Measurements from ENCODE around the gene DOC2B. TPM values are rescaled to one million over a fixed set of nuclear protein-coding genes. Genes with fewer than 3 reads are reported as not detected.
"Not testable (repeated sequence)": the region's sequence is repeated elsewhere in the genome, so short reads cannot be mapped to it uniquely, and the experiment has no call there.

DOC2B gene
- total RNA-seq, 1 donor, result not detected

DNA sequence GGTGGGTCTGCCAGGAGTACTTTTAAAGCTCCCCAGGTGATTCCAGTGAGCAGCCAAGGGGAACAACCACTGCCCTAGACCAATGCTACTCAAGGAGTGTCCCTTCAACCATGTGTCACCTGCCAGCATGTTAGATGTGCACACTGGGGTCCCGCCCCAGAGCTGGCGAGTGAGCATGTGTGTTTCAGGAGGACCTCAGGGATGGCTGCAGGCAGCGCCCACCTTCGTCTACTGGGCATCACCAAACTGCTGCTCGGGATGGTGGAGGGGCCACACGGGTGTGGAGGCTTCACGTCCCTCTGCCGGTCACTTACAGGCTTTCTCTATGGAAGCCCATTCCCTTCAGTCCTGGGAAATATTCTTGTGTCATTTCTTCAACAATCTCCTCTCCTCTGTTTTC is 29.0 kb upstream of the DOC2B start:
- no peak overlapping the region for H3K4me3 ChIP-seq (ENCODE audit: low read depth, low read length)
- TF ChIP-seq, protein P1, sequence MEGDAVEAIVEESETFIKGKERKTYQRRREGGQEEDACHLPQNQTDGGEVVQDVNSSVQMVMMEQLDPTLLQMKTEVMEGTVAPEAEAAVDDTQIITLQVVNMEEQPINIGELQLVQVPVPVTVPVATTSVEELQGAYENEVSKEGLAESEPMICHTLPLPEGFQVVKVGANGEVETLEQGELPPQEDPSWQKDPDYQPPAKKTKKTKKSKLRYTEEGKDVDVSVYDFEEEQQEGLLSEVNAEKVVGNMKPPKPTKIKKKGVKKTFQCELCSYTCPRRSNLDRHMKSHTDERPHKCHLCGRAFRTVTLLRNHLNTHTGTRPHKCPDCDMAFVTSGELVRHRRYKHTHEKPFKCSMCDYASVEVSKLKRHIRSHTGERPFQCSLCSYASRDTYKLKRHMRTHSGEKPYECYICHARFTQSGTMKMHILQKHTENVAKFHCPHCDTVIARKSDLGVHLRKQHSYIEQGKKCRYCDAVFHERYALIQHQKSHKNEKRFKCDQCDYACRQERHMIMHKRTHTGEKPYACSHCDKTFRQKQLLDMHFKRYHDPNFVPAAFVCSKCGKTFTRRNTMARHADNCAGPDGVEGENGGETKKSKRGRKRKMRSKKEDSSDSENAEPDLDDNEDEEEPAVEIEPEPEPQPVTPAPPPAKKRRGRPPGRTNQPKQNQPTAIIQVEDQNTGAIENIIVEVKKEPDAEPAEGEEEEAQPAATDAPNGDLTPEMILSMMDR (IDR thresholded peaks at IDR 0.05; ENCODE audit: insufficient read depth, low read length), result no peak
- no peak for DNase-seq (ENCODE audit: low read depth)

DNA sequence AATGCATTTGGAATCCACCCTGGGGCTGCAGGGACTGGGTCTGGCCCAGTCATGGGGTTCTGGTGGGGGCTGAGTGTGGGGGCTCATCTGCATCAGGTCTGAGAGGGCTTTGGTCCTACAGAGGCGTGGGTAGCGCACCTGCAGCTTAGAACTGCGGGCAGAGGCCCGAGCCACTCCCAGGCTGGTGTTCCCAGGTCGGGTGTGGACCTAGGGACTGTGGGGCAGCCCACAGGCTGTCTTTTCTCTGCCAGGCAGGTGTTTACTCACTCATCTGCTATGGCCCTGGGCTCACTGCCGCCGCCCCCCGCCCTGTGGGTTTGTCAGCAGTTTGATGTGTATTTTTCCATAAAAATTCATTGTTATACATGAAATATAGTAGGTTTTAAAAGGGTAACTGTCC is 27.0 kb upstream of the DOC2B start:
- no peak for DNase-seq (ENCODE audit: low read depth)
- TF ChIP-seq, protein P1 (IDR thresholded peaks at IDR 0.05; ENCODE audit: insufficient read depth, low read length), result no peak
- no peak overlapping the region for H3K4me3 ChIP-seq (ENCODE audit: low read depth, low read length)

DNA sequence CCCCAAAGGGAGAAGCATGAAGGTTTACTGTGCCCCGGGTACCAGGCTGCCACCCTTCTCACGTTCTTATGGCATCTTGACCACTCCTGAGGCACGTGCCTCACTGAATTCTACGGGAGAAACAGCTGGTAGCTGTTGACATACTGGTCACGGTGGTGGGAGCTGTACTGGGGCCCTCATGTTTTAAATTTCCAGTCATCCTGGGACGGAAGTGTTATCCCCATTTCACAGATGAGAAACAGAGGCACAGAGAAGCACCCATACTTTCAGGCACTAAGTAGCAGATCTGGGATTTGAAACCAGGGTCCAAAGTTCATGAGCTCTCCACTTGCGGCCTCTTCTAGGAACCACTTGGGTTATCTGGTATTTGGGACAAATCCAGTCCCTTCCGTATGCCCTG is 26.3 kb upstream of the DOC2B start:
- TF ChIP-seq, protein P1 (IDR thresholded peaks at IDR 0.05; ENCODE audit: insufficient read depth, low read length), result no peak
- H3K4me3 ChIP-seq (ENCODE audit: low read depth, low read length), result no peak overlapping the region
- no peak for DNase-seq (ENCODE audit: low read depth)

DNA sequence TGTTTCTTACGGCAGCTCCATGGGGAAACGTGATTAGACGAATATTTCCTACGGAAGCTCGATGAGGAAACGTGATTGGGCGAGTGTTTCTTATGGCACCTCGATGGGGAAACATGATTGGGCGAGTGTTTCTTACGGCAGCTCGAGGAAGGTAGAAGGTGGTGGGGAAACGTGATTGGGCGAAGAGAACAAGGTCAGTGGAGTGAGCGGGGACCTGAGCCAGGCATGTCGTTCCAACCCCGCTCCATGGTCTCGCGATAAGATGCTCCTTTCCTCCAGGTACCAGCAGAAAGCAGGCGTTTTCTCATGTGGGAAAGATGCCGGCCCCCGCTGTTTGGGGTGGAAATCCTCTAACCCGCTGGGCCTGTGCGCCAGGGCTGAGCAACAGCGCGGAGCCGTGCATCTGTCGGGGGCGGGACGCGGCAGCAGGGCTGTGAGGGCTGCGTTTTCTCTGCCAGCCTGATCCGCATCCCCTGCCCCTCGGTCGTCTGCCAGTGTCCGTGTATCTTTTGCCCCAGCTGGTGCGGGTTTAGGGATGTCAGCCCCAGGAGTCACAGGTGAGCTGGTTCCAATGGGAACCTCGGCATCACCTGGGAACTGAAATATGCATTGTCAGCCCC is 25.6 kb upstream of the DOC2B start:
- DNase-seq (ENCODE audit: low read depth), result no peak
- TF ChIP-seq, protein P1 (IDR thresholded peaks at IDR 0.05; ENCODE audit: insufficient read depth, low read length), result no peak
- no peak overlapping the region for H3K4me3 ChIP-seq (ENCODE audit: low read depth, low read length)

DNA sequence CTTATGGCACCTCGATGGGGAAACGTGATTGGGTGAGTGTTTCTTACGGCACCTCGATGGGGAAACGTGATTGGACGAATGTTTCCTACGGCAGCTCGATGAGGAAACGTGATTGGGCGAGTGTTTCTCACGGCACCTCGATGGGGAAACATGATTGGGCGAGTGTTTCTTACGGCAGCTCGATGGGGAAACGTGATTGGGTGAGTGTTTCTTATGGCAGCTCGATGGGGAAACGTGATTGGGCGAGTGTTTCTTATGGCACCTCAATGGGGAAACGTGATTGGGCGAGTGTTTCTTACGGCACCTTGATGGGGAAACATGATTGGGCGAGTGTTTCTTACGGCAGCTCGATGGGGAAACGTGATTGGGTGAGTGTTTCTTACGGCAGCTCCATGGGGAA is 25.0 kb upstream of the DOC2B start:
- not testable (repeated sequence) for H3K4me3 ChIP-seq (ENCODE audit: low read depth, low read length); DNase-seq (ENCODE audit: low read depth)

DNA sequence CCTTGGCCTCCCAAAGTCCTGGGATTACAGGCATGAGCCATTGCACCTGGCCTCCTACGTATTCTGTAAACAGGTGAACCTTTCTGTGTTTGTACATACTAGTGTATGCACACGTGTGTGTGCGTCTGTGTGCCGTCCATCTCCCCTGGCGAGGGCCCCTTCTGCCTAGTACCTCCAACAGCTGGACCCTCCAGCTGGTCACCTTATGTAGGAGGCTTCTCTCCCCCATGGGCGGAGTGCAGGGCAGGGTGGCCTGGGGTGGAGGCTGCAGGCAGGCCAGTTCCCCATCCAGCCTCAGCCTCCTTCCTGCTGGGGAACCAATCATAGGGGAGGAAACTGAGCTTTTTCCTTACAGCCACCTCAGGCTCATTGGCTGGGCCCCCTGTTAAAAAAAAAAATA is 24.4 kb upstream of the DOC2B start:
- TF ChIP-seq, protein P1 (IDR thresholded peaks at IDR 0.05; ENCODE audit: insufficient read depth, low read length), result no peak
- H3K4me3 ChIP-seq (ENCODE audit: low read depth, low read length), result no peak overlapping the region
- DNase-seq (ENCODE audit: low read depth), result no peak

DNA sequence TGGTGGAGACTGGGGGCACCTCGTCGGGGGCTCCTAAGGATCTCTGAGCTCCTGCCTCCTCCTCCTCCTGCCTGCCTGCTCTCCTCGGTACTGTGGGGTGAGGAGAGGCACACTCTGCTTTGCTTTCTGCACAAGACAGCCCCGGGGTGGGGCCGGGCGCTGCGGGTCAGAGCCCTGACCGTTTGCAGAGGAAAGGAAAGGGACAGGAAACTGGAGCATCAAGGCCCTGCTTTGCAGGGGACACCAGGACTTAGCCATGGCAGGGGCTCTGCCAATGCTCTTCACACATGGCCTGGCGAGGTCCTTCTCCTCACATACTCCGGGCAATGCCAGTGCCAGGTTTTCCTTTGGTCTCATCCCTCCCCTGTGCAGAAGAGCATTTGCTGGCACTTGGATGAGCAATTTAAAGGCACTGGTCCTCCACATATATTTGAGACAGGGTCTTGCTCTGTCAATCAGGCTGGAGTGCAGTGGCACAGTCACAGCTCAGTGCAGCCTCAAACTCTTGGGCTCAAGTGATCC is 23.8 kb upstream of the DOC2B start:
- no peak for DNase-seq (ENCODE audit: low read depth)
- TF ChIP-seq, protein P1 (IDR thresholded peaks at IDR 0.05; ENCODE audit: insufficient read depth, low read length), result no peak

More for the DNA sequence above, 23.8 kb upstream of the DOC2B start:
- H3K4me3 ChIP-seq (ENCODE audit: low read depth, low read length), result no peak overlapping the region

Data from fibroblast of the aortic adventitia (primary cell).